HTR-8/SVneo (cell line): ENCODE data around the gene DHX35.
"Not testable (repeated sequence)": the region's sequence is repeated elsewhere in the genome, so short reads cannot be mapped to it uniquely, and the experiment has no call there.

Experiments used
- DNase-seq: peaks from one replicate; pipeline ENCODE4 v3.0.0; 2011; ENCODE audit warnings: low spot score, mixed read lengths; ENCODE audit not compliant: insufficient read length
- FAIRE-seq: peaks from 2 replicates; lab custom pipeline; 2011; peaks lifted over from hg19 to GRCh38; lab: Jason Lieb, UNC

The DHX35 gene

GRCh38 chr20:38937978-38938473 lies 24.1 kb upstream of the DHX35 start:
- DNase-seq (no peak), FAIRE-seq (no peak)

GRCh38 chr20:38939686-38940085 lies 22.5 kb upstream of the DHX35 start:
- FAIRE-seq (no peak), DNase-seq (no peak)

GRCh38 chr20:38940644-38941043 lies 21.5 kb upstream of the DHX35 start:
- FAIRE-seq: no peak
- no peak for DNase-seq

GRCh38 chr20:38941726-38942389 lies 20.3 kb upstream of the DHX35 start:
- FAIRE-seq: no peak
- DNase-seq: no peak

GRCh38 chr20:38945012-38945411 lies 17.1 kb upstream of the DHX35 start:
- FAIRE-seq (no peak), DNase-seq (no peak)

GRCh38 chr20:38946836-38947235 lies 15.3 kb upstream of the DHX35 start:
- DNase-seq (no peak), FAIRE-seq (no peak)

- FAIRE-seq: peak; percentile 16
- DNase-seq: no peak
Observed at GRCh38 chr20:38947931-38948362, 14.2 kb upstream of the DHX35 start.

- no peak for FAIRE-seq
- no peak for DNase-seq
Observed at GRCh38 chr20:38950254-38950653, 11.9 kb upstream of the DHX35 start.

GRCh38 chr20:38951611-38952010 lies 10.5 kb upstream of the DHX35 start:
- DNase-seq (no peak), FAIRE-seq (no peak)

GRCh38 chr20:38952153-38952552 lies 10.0 kb upstream of the DHX35 start:
- DNase-seq (no peak), FAIRE-seq (no peak)

GRCh38 chr20:38953630-38954340 lies 8.4 kb upstream of the DHX35 start:
- no peak for DNase-seq
- FAIRE-seq: no peak

- no peak for DNase-seq
- FAIRE-seq: no peak
Observed at GRCh38 chr20:38957235-38957876, 4.8 kb upstream of the DHX35 start.

- no peak for DNase-seq
- no peak for FAIRE-seq
Observed at GRCh38 chr20:38957915-38958485, 4.1 kb upstream of the DHX35 start.

GRCh38 chr20:38960187-38960687 lies 1.9 kb upstream of the DHX35 start:
- peak; percentile 84 for FAIRE-seq
- DNase-seq: not testable (repeated sequence)

- FAIRE-seq (no peak), DNase-seq (peak; percentile 35)
Observed at GRCh38 chr20:38961530-38962043, 557 bp upstream of the DHX35 start.

GRCh38 chr20:38962928-38963401 lies 821 bp downstream of the DHX35 start:
- DNase-seq (no peak), FAIRE-seq (no peak)

- DNase-seq: no peak
Observed at GRCh38 chr20:38963745-38964144, 1.6 kb downstream of the DHX35 start.

GRCh38 chr20:38965264-38965663 lies 3.1 kb downstream of the DHX35 start:
- no peak for DNase-seq
- no peak for FAIRE-seq

More at GRCh38 chr20:38963745-38964144, 1.6 kb downstream of the DHX35 start:
- no peak for FAIRE-seq

GRCh38 chr20:38968090-38968489 lies 5.9 kb downstream of the DHX35 start:
- FAIRE-seq: peak; percentile 77
- no peak for DNase-seq

GRCh38 chr20:38969708-38970107 lies 7.6 kb downstream of the DHX35 start:
- DNase-seq: no peak
- FAIRE-seq: peak; percentile 69
